ENCODE results near the gene GSG1L. TPM values are rescaled to one million over a fixed set of nuclear protein-coding genes. Genes with fewer than 3 reads are reported as not detected.

Gene GSG1L
- polyA plus RNA-seq, 1 donor (not counting 4 experiments of a cell fraction or from before 2014, with no cell fraction given): not detected

- Histone ChIP-seq H3K9me1 (ENCODE audit: control insufficient read depth, extremely low read depth, insufficient read depth, low read length) (no peaks in the 10 kb centered on the region), H3K4me1 (ENCODE audit: control insufficient read depth, extremely low read depth, insufficient read depth, low read length) (no peaks in the 10 kb centered on the region), H4K20me1 (ENCODE audit: control insufficient read depth, extremely low read depth, insufficient read depth, low read length) (no peaks in the 10 kb centered on the region), H3K9ac (ENCODE audit: control insufficient read depth, extremely low read depth, insufficient read depth, low read length) (no peak overlapping the region), H3K79me2 (ENCODE audit: control insufficient read depth, insufficient read depth, low read length) (no peaks in the 10 kb centered on the region), H3K27ac (ENCODE audit: control insufficient read depth, insufficient read depth, low read length) (no peak overlapping the region), H3K4me3 (ENCODE audit: control insufficient read depth in 2 of 3, extremely low read depth in 1 of 3, insufficient read depth in 2 of 3, low read depth in 1 of 3, low read length in 3 of 3) (no peak overlapping the region), H3K27me3 (ENCODE audit: control insufficient read depth, extremely low read depth, insufficient read depth, low read length) (no peaks in the 10 kb centered on the region), H3K36me3 (ENCODE audit: control insufficient read depth in 2 of 2, extremely low read depth in 1 of 2, insufficient read depth in 2 of 2, low read length in 2 of 2) (no peaks in the 10 kb centered on the region), H2AFZ (ENCODE audit: control insufficient read depth, low read length) (no peak overlapping the region), H3K4me2 (ENCODE audit: control insufficient read depth, extremely low read depth, insufficient read depth, low read depth, low read length) (no peak overlapping the region), H3K9me3 (ENCODE audit: control insufficient read depth, low read depth, low read length) (no peaks in the 10 kb centered on the region)
- FAIRE-seq (no peak), DNase-seq (ENCODE audit: low read depth, low spot score) (no peak)
- TF ChIP-seq EZH2 (IDR thresholded peaks at IDR 0.05; ENCODE audit: low read length): no peak
- TF ChIP-seq CTCF (optimal IDR thresholded peaks at IDR 0.05 in 1 of 3, IDR thresholded peaks at IDR 0.05 in 1 of 3, conservative IDR thresholded peaks at IDR 0.05 in 1 of 3; ENCODE audit: extremely low read depth in 1 of 3, insufficient read depth in 2 of 3, low read length in 3 of 3): no peak
- dilution Hi-C loops (cut with MboI; ENCODE audit: extremely low pct_ligation_motif_present, low sequenced_read_pairs): no loop called here
Observed at GRCh38 chr16:27790546-27791403, 272.7 kb downstream of the GSG1L start.

- dilution Hi-C loops (cut with MboI; ENCODE audit: extremely low pct_ligation_motif_present, low sequenced_read_pairs): no loop called here
- Histone ChIP-seq H3K36me3 (ENCODE audit: control insufficient read depth in 2 of 2, extremely low read depth in 1 of 2, insufficient read depth in 2 of 2, low read length in 2 of 2) (no peaks in the 10 kb centered on the region), H3K4me2 (ENCODE audit: control insufficient read depth, extremely low read depth, insufficient read depth, low read depth, low read length) (no peak overlapping the region), H3K27me3 (ENCODE audit: control insufficient read depth, extremely low read depth, insufficient read depth, low read length) (no peaks in the 10 kb centered on the region), H3K27ac (ENCODE audit: control insufficient read depth, insufficient read depth, low read length) (no peak overlapping the region), H3K9me1 (ENCODE audit: control insufficient read depth, extremely low read depth, insufficient read depth, low read length) (no peaks in the 10 kb centered on the region), H4K20me1 (ENCODE audit: control insufficient read depth, extremely low read depth, insufficient read depth, low read length) (no peaks in the 10 kb centered on the region), H3K9ac (ENCODE audit: control insufficient read depth, extremely low read depth, insufficient read depth, low read length) (no peak overlapping the region), H3K79me2 (ENCODE audit: control insufficient read depth, insufficient read depth, low read length) (no peaks in the 10 kb centered on the region), H3K4me3 (ENCODE audit: control insufficient read depth in 2 of 3, extremely low read depth in 1 of 3, insufficient read depth in 2 of 3, low read depth in 1 of 3, low read length in 3 of 3) (no peak overlapping the region), H2AFZ (ENCODE audit: control insufficient read depth, low read length) (no peak overlapping the region), H3K4me1 (ENCODE audit: control insufficient read depth, extremely low read depth, insufficient read depth, low read length) (no peaks in the 10 kb centered on the region), H3K9me3 (ENCODE audit: control insufficient read depth, low read depth, low read length) (no peaks in the 10 kb centered on the region)
- FAIRE-seq (no peak), DNase-seq (ENCODE audit: low read depth, low spot score) (no peak)
- TF ChIP-seq EZH2 (IDR thresholded peaks at IDR 0.05; ENCODE audit: low read length) (no peak), CTCF (optimal IDR thresholded peaks at IDR 0.05 in 1 of 3, IDR thresholded peaks at IDR 0.05 in 1 of 3, conservative IDR thresholded peaks at IDR 0.05 in 1 of 3; ENCODE audit: extremely low read depth in 1 of 3, insufficient read depth in 2 of 3, low read length in 3 of 3) (no peak)
Observed at GRCh38 chr16:27789595-27790241, 273.8 kb downstream of the GSG1L start.

Data from keratinocyte (primary cell).